Measurements from ENCODE around the gene TPPP2.

TPPP2 gene

DNA sequence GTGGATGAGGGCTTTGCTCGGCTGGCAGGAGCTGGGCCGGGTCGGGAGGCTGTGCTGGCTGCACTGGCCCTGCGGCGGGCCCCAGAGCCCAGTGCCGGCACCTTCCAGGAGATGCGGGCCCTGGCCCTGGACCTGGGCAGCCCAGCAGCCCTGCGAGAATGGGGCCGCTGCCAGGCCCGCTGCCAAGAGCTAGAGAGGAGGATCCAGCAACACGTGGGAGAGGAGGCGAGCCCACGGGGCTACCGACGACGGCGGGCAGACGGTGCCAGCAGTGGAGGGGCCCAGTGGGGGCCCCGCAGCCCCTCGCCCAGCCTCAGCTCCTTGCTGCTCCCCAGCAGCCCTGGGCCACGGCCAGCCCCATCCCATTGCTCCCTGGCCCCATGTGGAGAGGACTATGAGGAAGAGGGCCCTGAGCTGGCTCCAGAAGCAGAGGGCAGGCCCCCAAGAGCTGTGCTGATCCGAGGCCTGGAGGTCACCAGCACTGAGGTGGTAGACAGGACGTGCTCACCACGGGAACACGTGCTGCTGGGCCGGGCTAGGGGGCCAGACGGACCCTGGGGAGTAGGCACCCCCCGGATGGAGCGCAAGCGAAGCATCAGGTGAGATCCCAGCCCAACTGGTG, 51.6 kb downstream of the TPPP2 start:
- FAIRE-seq, result no peak
